B cell (primary cell): ENCODE results near the gene NR3C2. TPM values are rescaled to one million over a fixed set of nuclear protein-coding genes. Genes with fewer than 3 reads are reported as not detected.

ENCODE experiments used
- ATAC-seq: fragments of 200-7000 bp; cut with Tn5 transposase; one replicate; pipeline ENCODE4 v1.10.0; 2021; ENCODE audit warnings: low read depth, mild to moderate bottlenecking, moderate number of reproducible peaks, moderate library complexity
- CTCF ChIA-PET: fragments of 350-600 bp; sonication (Branson Sonifier 250); formaldehyde crosslinking; loops from one replicate; lab custom pipeline; 2021; ENCODE audit warnings: antibody characterized with exemption, inconsistent platforms; lab: Charles Lee
- POLR2A ChIA-PET: fragments of 350-600 bp; sonication (Branson Sonifier 250); formaldehyde crosslinking; loops from one replicate; lab custom pipeline; 2021; ENCODE audit warnings: antibody characterized with exemption; lab: Charles Lee
- DNase-seq: peaks from one replicate; pipeline ENCODE4 v3.0.0; 2013
- H2AFZ ChIP-seq: 2 replicates; pipeline ENCODE4 v1.6.1; 2012; ENCODE audit warnings: mild to moderate bottlenecking, low read depth, low read length; ENCODE audit not compliant: insufficient read depth, poor library complexity, severe bottlenecking
- H3K27ac ChIP-seq, 2 donors: 1 replicate in 1 of 2; 2 replicates in 1 of 2; pipeline ENCODE4 v1.5.1; 2012 to 2013; ENCODE audit warnings: low read length in 2 of 2, mild to moderate bottlenecking in 2 of 2, moderate library complexity in 1 of 2
- H3K27me3 ChIP-seq, 4 experiments: fragments of 200-600 bp in 1 of 4; sonication (generic) in 1 of 4; replicated peaks in 1 of 4; 1 replicate in 2 of 4; 2 replicates in 2 of 4; pipeline versions ENCODE4 v1.6.1 to v1.7.0; 2013 to 2016; ENCODE audit warnings: low read length in 3 of 4, mild to moderate bottlenecking in 2 of 4, mixed read lengths in 1 of 4, moderate library complexity in 1 of 4; ENCODE audit not compliant: insufficient read depth in 4 of 4, control insufficient read depth in 3 of 4; ENCODE audit errors: control extremely low read depth in 1 of 4
- H3K36me3 ChIP-seq, 2 experiments: replicated peaks in 1 of 2; 1 replicate in 1 of 2; 2 replicates in 1 of 2; pipeline versions ENCODE4 v1.6.1 to v1.7.1; 2013; ENCODE audit warnings: low read length in 1 of 2; ENCODE audit not compliant: insufficient read depth in 2 of 2, control insufficient read depth in 1 of 2; ENCODE audit errors: control extremely low read depth in 1 of 2, extremely low read depth in 1 of 2
- H3K4me1 ChIP-seq, 2 donors: fragments of 200-600 bp in 1 of 2; sonication (generic) in 1 of 2; 1 replicate in 1 of 2; 2 replicates in 1 of 2; pipeline versions ENCODE4 v1.5.1 to v1.6.1; 2013 to 2017; ENCODE audit warnings: low read length in 2 of 2; ENCODE audit not compliant: control insufficient read depth in 2 of 2, insufficient read depth in 2 of 2
- H3K4me2 ChIP-seq: replicated peaks from 2 replicates; pipeline ENCODE3; 2012; ENCODE audit warnings: mild to moderate bottlenecking, low read depth, low read length; ENCODE audit not compliant: poor library complexity, severe bottlenecking
- H3K4me3 ChIP-seq, 5 experiments: fragments of 200-600 bp in 1 of 5; sonication (generic) in 1 of 5; 1 replicate in 3 of 5; 2 replicates in 2 of 5; pipeline versions ENCODE4 v1.5.1 to v1.7.0; 2011 to 2016; ENCODE audit warnings: low read length in 4 of 5, mild to moderate bottlenecking in 4 of 5, low read depth in 2 of 5, control low read depth in 1 of 5, moderate library complexity in 1 of 5; ENCODE audit not compliant: insufficient read depth in 1 of 5; ENCODE audit errors: control extremely low read depth in 1 of 5, extremely low read depth in 1 of 5
- H3K79me2 ChIP-seq: fragments of 200-600 bp; sonication (generic); one replicate; pipeline ENCODE4 v1.6.0; 2016; ENCODE audit warnings: low read length; ENCODE audit not compliant: control insufficient read depth, insufficient read depth
- H3K9ac ChIP-seq: fragments of 200-600 bp; sonication (generic); 2 replicates; pipeline ENCODE4 v1.6.1; 2017; ENCODE audit warnings: mild to moderate bottlenecking, low read length, moderate library complexity
- H3K9me3 ChIP-seq, 3 donors: one replicate each; pipeline versions ENCODE4 v1.6.1 to v1.7.1; 2013; ENCODE audit warnings: low read length in 2 of 3; ENCODE audit not compliant: control insufficient read depth in 2 of 3, insufficient read depth in 1 of 3; ENCODE audit errors: control extremely low read depth in 1 of 3
- H4K20me1 ChIP-seq: 2 replicates; pipeline ENCODE4 v1.6.0; 2012; ENCODE audit warnings: mild to moderate bottlenecking, low read length; ENCODE audit not compliant: insufficient read depth, control insufficient read depth, poor library complexity, severe bottlenecking
- H3K27ac Mint-ChIP-seq: one replicate; pipeline ENCODE4 v1.8.0; 2021; ENCODE audit warnings: mixed read lengths
- H3K27me3 Mint-ChIP-seq: one replicate; pipeline ENCODE4 v1.8.0; 2021; ENCODE audit warnings: mixed read lengths
- H3K4me1 Mint-ChIP-seq: one replicate; pipeline ENCODE4 v1.8.0; 2021; ENCODE audit warnings: mixed read lengths
- H3K4me3 Mint-ChIP-seq: one replicate; pipeline ENCODE4 v1.8.0; 2021; ENCODE audit warnings: mixed read lengths
- H3K9me3 Mint-ChIP-seq: one replicate; pipeline ENCODE4 v1.8.0; 2022; ENCODE audit warnings: mixed read lengths; ENCODE audit not compliant: insufficient read depth
- CTCF ChIP-seq: fragments of 200-600 bp; IDR thresholded peaks from one replicate; pipeline ENCODE4 v1.8.0; 2022; ENCODE audit warnings: antibody characterized with exemption, mild to moderate bottlenecking
- EZH2 ChIP-seq: IDR thresholded peaks from 2 replicates; pipeline ENCODE4 v1.6.1; 2012; ENCODE audit warnings: borderline replicate concordance, low read depth, mild to moderate bottlenecking, moderate library complexity, low read length; ENCODE audit not compliant: insufficient read depth, poor library complexity, severe bottlenecking
- WGBS: methylation state at CpG from one replicate; pipeline ENCODE4 v1.1.5; 2013; ENCODE audit warnings: missing lambda C conversion rate; ENCODE audit not compliant: insufficient coverage; 5-methylcytosine and 5-hydroxymethylcytosine counted together
- intact Hi-C: fragments of 100-400 bp; cut with micrococcal nuclease; formaldehyde crosslinking; loops from one replicate; pipeline ENCODE4 v1.10.0; 2022
- polyA plus RNA-seq: library from polyadenylated mRNA; depleted of rRNA; stranded (reverse); fragments of >200 nt; gene quantifications from 2 replicates; pipeline ENCODE4 v1.2.3, GENCODE V29; 2012
- total RNA-seq, 2 donors: library from RNA; stranded (reverse); fragments of 120-200 nt in 1 of 2; gene quantifications; 1 replicate in 1 of 2; 2 replicates in 1 of 2; pipeline versions ENCODE4 v1.2.3 to v1.2.4, GENCODE V29; 2013 to 2022

The NR3C2 gene
- total and polyA plus RNA-seq, 2 donors (not counting 1 experiment from before 2014, with no cell fraction given): 6.7 to 19.3 TPM

- H3K9me3 ChIP-seq: peaks cover 0 to 9% (median 0%) of the 10 kb centered on the region in 3 donors
- CTCF ChIA-PET: no interaction called here
- H3K27me3 Mint-ChIP-seq: no peaks in the 10 kb centered on the region
Observed at GRCh38 chr4:148109216-148109615, 333.0 kb downstream of the NR3C2 start.

GRCh38 chr4:148108766-148109165 lies 333.4 kb downstream of the NR3C2 start:
- Histone ChIP-seq H3K4me3 (no peak overlapping the region), H3K79me2 (no peaks in the 10 kb centered on the region), H3K9ac (no peak overlapping the region), H2AFZ (no peak overlapping the region), H3K27ac (no peak overlapping the region), H3K36me3 (peaks cover 0 to 2% of the 10 kb centered on the region in 2 experiments), H3K9me3 (peaks cover 0 to 9% (median 0%) of the 10 kb centered on the region in 3 donors), H3K27me3 (no peaks in the 10 kb centered on the region), H3K4me2 (no peak overlapping the region), H4K20me1 (no peaks in the 10 kb centered on the region), H3K4me1 (no peaks in the 10 kb centered on the region)
- Mint-ChIP-seq H3K4me1 (no peaks in the 10 kb centered on the region), H3K9me3 (peaks cover 4% of the 10 kb centered on the region), H3K4me3 (no peak overlapping the region), H3K27me3 (no peaks in the 10 kb centered on the region), H3K27ac (no peak overlapping the region)
- no peak for ATAC-seq
- CTCF ChIA-PET: no interaction called here
- DNase-seq: no peak
- TF ChIP-seq CTCF: no peak
- no peak for TF ChIP-seq EZH2
- POLR2A ChIA-PET: no interaction called here
- WGBS: 53% methylated on average over 5 of the region's 7 CpGs
- intact Hi-C loops: no loop called here

More at GRCh38 chr4:148109216-148109615, 333.0 kb downstream of the NR3C2 start:
- H3K27ac ChIP-seq: no peak overlapping the region
- intact Hi-C loops: no loop called here
- Mint-ChIP-seq H3K4me1 (no peaks in the 10 kb centered on the region), H3K27ac (no peak overlapping the region), H3K4me3 (no peak overlapping the region), H3K9me3 (peaks cover 4% of the 10 kb centered on the region)
- no peak for TF ChIP-seq EZH2
- TF ChIP-seq CTCF: no peak
- WGBS: 65% methylated on average over 2 of the region's 3 CpGs
- H3K4me1 ChIP-seq: no peaks in the 10 kb centered on the region
- H3K79me2 ChIP-seq: no peaks in the 10 kb centered on the region
- POLR2A ChIA-PET: no interaction called here
- DNase-seq (no peak), ATAC-seq (no peak)
- peaks cover 0 to 2% of the 10 kb centered on the region in 2 experiments for H3K36me3 ChIP-seq
- no peaks in the 10 kb centered on the region for H4K20me1 ChIP-seq
- H2AFZ ChIP-seq: no peak overlapping the region
- no peak overlapping the region for H3K4me2 ChIP-seq
- H3K9ac ChIP-seq: no peak overlapping the region
- H3K4me3 ChIP-seq: no peak overlapping the region
- H3K27me3 ChIP-seq: no peaks in the 10 kb centered on the region
